T-helper 22 cell (primary cell): ENCODE measurements around the gene CXCL12.

Source experiments
- DNase-seq: peaks from one replicate; pipeline ENCODE4 v3.0.0-alpha.2; 2020; ENCODE audit warnings: low read depth

The CXCL12 gene

DNA sequence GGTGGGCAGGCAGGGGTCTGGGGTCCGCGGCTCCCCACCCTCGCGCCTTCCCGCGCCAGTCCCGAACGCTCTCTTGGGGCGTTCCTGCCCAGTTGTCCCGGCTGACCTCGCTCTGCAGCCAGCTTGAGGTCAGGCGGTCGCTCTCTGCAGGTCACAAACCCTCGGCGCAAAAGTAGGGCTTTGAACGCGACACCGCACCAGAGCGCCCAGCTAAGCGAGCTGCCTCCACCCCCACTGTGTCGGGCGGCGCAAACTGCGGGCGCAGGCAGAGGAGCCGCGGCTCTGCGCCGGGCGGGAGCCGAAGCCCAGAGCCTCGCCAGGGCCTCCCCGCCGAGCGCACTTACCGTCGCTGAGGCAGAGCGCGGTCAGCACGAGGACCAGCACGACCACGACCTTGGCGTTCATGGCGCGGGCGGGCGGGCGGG lies 284 bp downstream of the CXCL12 start:
- DNase-seq = no peak

DNA sequence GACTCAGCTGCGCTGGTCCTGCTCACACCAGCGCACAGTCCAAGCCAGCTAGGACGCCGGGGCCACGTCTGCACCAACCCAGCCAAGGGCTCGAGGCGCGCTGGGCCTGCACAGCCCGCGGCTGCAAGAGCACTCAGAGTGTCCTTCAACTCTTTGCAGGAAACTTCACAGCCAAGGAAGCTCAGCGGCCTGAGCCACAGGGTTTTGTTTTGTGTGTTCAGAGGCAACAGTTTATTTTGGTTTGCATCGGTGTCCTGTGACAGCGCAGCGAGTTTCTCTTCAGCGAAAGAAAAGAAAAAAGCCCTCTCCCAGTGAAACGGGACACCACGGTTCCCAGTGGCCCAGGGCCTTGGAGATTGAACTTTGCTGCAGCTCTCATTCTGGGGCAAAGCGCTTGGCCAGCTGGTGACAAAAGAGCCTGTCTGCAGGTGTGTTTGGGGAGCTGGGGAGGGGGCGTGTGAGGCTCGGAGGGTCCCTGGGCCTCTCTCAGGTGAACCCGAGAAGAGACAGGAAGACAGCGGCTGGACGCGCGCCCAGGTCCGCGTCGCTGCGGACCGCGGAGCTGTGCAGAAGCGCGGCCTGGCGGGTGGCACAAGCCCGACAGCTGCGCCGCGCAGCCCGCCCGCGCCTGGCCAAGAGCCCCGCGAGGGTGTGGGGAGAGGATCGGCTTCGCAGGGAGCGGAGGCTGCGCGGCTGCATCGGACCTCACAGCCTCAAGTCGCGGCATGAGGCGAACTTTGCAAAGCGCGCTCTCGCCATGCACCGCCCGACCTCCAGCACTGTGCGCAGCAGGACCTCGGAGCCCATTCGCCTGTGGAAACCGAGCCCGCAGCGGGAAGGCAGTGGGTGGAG lies 922 bp downstream of the CXCL12 start:
- DNase-seq = no peak

GRCh38 chr10:44382981-44383748 lies 1.7 kb downstream of the CXCL12 start:
- no peak for DNase-seq

DNA sequence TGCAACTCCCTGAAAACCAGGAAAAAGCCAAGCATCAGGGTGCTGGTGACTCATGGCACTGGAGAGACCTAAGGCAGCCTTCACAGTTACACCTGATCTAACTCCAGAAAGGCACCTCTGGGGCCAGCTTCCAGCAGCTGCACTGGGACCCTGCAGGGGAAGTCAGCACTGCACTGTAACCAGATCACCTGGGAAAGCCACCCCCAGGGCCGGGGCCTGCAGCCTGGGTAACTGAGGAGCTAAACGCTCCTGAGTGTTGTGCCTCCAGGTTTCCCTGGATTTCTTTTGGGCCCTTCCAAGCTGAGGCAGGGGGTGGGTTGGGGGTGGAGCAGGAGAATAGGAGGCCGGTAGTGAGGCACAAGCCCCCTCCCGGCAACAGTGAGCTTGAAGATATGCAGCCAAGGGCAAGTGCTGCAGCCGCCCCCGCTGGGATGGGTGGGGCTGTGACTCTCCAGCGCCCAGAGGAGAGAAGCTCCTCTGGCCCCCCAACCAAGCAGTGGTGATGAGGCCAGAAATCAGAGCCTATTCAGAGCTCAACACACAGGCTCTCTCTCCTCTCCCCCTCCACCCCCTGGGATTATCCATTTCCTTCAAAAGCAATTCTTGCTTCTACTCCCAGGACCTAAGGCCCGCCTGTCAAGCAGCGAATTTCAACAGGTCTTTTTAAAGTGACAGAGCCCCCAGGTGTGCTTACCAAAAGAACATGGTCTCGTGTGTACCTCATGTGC lies 2.6 kb downstream of the CXCL12 start:
- no peak for DNase-seq

- no peak for DNase-seq
These were observed 3.9 kb downstream of the CXCL12 start for GRCh38 chr10:44380829-44381600.

DNA sequence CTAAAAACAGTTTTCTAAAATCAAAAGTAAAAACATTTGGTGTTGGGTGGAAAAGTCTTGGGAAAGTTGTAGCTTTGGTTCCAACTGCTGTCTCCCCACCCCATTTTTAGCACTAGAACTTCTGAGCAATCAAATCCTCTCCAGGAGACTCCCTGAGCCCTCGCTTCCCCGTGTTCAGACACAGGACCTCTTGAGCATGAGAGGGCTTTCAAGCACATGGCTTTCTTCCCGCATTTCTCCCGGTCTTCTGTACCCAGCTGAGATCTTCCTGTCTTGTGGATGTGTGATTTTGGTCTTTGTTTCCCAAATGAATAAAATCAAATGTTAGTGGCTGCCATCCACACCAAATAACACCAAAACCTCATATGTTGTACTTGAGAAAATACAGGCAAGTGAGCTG lies 5.0 kb downstream of the CXCL12 start:
- no peak for DNase-seq

DNA sequence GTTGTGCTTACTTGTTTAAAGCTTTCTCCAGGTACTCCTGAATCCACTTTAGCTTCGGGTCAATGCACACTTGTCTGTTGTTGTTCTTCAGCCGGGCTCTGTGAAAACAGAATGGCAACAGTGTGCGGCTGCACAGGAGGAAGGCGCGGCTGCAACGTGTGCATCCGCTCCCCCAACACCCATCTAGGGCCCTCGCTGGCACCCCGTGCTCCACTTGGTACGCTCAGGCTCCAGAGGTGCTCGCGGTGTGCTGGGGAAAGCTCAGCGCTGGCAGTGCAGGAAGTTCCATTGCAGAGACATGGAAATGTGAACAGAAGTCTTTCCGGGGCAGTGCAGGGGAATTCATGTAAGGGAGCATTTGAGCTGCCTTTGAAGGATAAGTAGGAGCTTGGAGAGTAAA lies 6.3 kb downstream of the CXCL12 start:
- DNase-seq = no peak

DNA sequence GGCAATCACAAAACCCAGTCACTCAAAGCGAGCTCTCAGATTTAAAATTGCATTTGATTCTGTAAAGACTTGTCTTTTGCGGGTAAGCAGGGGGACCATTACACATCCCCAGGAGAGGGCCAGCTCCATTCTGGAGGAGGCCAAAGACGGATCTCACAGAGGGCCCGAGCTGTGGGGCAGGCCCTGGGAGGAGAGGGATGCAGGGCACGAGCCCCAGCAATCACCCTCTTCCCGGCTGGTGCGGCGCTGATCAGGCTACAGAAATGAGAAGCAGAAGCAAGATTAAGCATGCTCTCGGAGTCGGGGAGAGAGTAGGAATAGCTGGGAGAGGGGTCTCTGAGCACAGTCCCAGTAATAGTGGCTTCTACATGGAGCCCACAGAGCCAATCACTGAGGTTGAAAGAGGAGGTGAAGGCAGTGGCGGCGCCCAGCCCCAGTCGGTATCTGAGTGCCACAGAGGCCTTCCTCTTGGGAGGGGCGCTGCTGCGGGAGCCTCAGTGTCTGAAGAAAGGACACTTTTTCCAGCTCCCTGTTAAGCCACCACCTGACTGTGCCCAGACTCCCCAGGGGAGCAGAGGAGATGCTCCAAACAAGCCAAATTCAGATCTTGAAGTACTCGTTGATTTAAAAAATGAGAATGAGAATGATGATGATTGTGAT lies 7.1 kb downstream of the CXCL12 start:
- DNase-seq = no peak

- no peak for DNase-seq
These were observed 8.3 kb downstream of the CXCL12 start for GRCh38 chr10:44376472-44377099.

DNA sequence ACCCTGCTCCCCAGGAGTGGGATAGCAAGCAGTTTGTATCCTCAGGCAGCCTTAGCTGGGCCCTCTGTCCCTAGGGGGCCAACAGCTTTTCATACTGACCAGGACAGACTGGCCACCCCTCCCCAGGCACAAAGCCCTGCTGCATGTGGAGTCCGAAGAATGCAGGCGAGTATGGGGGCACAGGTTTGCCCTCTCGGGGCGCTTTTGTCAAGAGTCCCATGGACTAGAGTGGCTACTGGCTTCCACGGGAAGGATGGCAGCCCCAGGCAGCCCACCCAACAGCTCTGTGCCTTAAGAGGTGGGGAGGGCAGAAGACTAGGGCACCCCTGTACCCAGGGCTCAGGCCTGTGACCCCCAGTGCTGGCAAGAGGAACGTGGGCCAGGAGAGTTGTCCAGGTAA lies 10.7 kb downstream of the CXCL12 start:
- DNase-seq = no peak

- no peak for DNase-seq
These were observed 11.4 kb downstream of the CXCL12 start for GRCh38 chr10:44373341-44373995.

- DNase-seq = no peak
These were observed 12.7 kb downstream of the CXCL12 start for GRCh38 chr10:44372181-44372580.

GRCh38 chr10:44370731-44371248 lies 14.1 kb downstream of the CXCL12 start:
- DNase-seq = no peak

- DNase-seq = no peak
These were observed 15.0 kb downstream of the CXCL12 start for GRCh38 chr10:44369854-44370253.

DNA sequence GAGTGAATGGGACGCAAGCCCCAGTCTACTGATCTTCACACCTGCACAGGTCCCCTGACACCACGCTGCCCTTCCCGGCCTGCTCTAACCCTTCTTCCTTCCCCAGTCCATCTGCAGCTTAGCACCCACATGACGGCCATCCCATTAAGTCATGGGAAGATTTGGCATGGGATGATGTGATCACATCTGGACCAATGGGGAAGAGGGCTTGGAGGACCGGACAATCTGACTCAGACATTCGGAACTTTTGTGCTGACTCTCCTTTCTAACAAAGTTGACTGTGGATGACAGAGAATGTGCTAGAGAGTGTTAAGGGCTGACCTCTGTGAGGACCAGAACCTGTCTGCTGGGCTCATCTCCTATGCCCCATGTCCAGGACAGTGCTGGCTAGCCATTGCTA lies 15.6 kb downstream of the CXCL12 start:
- DNase-seq = no peak

GRCh38 chr10:44368637-44369036 lies 16.3 kb downstream of the CXCL12 start:
- no peak for DNase-seq

GRCh38 chr10:44366941-44367630 lies 17.8 kb downstream of the CXCL12 start:
- no peak for DNase-seq

- DNase-seq = no peak
These were observed 20.3 kb downstream of the CXCL12 start for GRCh38 chr10:44364566-44364965.

- DNase-seq = no peak
These were observed 21.2 kb downstream of the CXCL12 start for GRCh38 chr10:44363716-44364115.
